ENCODE data around the gene PACRG. TPM values are rescaled to one million over a fixed set of nuclear protein-coding genes. Genes with fewer than 3 reads are reported as not detected.
A peak's percentile ranks its signal among the peaks of the same experiment; 100 is the strongest.

PACRG gene
- total and polyA plus RNA-seq, 2 of the 13 experiments (the other 11 are each of a cell fraction or from before 2014, with no cell fraction given): 0.13 TPM; not detected in 1

- no peak overlapping the region for H3K4me2 ChIP-seq (ENCODE audit: low read depth, low read length)
- no peaks in the 10 kb centered on the region for H3K9me3 ChIP-seq (ENCODE audit: low read length)
- DNase-seq (ENCODE audit: low spot score) (no peak), ATAC-seq (no peak; the same call in 2 of the 3 replicates), FAIRE-seq (no peak)
- BruUV-seq (replicated peaks): no TSS peak
- TF ChIP-seq NAIF1 (CRISPR knock-in tag; IDR thresholded peaks at IDR 0.05; ENCODE audit: borderline replicate concordance) (no peak), FOXO4 (CRISPR knock-in tag; conservative IDR thresholded peaks at IDR 0.05) (0 out of 2 replicates have a peak, but pooled peaks have one; percentile 26)
- POLR2A ChIA-PET: no interaction called here
- H2AFZ ChIP-seq (ENCODE audit: low read length): no peak overlapping the region
- no peak overlapping the region for H3K4me3 ChIP-seq (replicated peaks in 1 of 3; ENCODE audit: insufficient read depth in 1 of 3, low read depth in 2 of 3, low read length in 3 of 3)
- H3K36me3 ChIP-seq (replicated peaks in 1 of 2; ENCODE audit: control insufficient read depth in 1 of 2, insufficient read depth in 2 of 2, low read length in 2 of 2): no peaks in the 10 kb centered on the region
- CTCF ChIA-PET (ENCODE audit: low intra/inter-chr PET ratio, low total read pairs): no interaction called here
- H3K4me1 ChIP-seq (ENCODE audit: insufficient read depth, low read length): no peaks in the 10 kb centered on the region
- intact Hi-C loops (cut with micrococcal nuclease; ENCODE audit: unreplicated experiment): no loop called here
- WGBS (ENCODE audit: low lambda C conversion rate): 64% methylated on average over 26 of the region's 29 CpGs
- H3K27me3 ChIP-seq (ENCODE audit: control insufficient read depth in 1 of 2, insufficient read depth in 2 of 2, low read length in 2 of 2): peaks cover 0 to 24% of the 10 kb centered on the region in 2 experiments; a peak in 2 of 5 replicates
- H3K27ac ChIP-seq (ENCODE audit: extremely low read length, insufficient read depth, low read length): no peak overlapping the region
- no peaks in the 10 kb centered on the region for H3K79me2 ChIP-seq (ENCODE audit: insufficient read depth, low read length)
- no peak overlapping the region for H3K9ac ChIP-seq (ENCODE audit: insufficient read depth, low read depth, low read length)
- H4K20me1 ChIP-seq (ENCODE audit: insufficient read depth, low read length): no peaks in the 10 kb centered on the region
- in situ Hi-C loops (cut with HindIII; ENCODE audit: extremely low pct_ligation_motif_present, low pct_unique_long_range_greater_than_20kb): no loop called here
Measured at GRCh38 chr6:163335671-163336545, 608.1 kb downstream of the PACRG start.

- TF ChIP-seq ZNF616 (CRISPR knock-in tag; IDR thresholded peaks at IDR 0.05; ENCODE audit: low read depth): no peak
- no peak for TF ChIP-seq NR2F6 (IDR thresholded peaks at IDR 0.05)
- no peak for TF ChIP-seq NR2F6 (CRISPR knock-in tag; IDR thresholded peaks at IDR 0.05)
- no peak for TF ChIP-seq BCL3 (CRISPR knock-in tag; IDR thresholded peaks at IDR 0.05)
- no peak for TF ChIP-seq GLMP (CRISPR knock-in tag; IDR thresholded peaks at IDR 0.05; ENCODE audit: borderline replicate concordance)
- TF ChIP-seq KMT2A (CRISPR knock-in tag; IDR thresholded peaks at IDR 0.05): no peak
- TF ChIP-seq GABPA (IDR thresholded peaks at IDR 0.05; ENCODE audit: low read depth, low read length): no peak
- TF ChIP-seq GABPA (CRISPR knock-in tag; IDR thresholded peaks at IDR 0.05; ENCODE audit: low read depth): no peak
- TF ChIP-seq ZEB1 (IDR thresholded peaks at IDR 0.05; ENCODE audit: insufficient replicate concordance, low read depth): no peak
- TF ChIP-seq KLF6 (CRISPR knock-in tag; IDR thresholded peaks at IDR 0.05): no peak
- H3K79me2 ChIP-seq (ENCODE audit: insufficient read depth, low read length): no peaks in the 10 kb centered on the region
- BruUV-seq (replicated peaks): no TSS peak
- intact Hi-C loops (cut with micrococcal nuclease; ENCODE audit: unreplicated experiment): no loop called here
- POLR2A ChIA-PET: no interaction called here
- peaks cover 0 to 22% of the 10 kb centered on the region in 2 experiments; a peak in 2 of 5 replicates for H3K27me3 ChIP-seq (ENCODE audit: control insufficient read depth in 1 of 2, insufficient read depth in 2 of 2, low read length in 2 of 2)
- DNase-seq (ENCODE audit: low spot score) (no peak), ATAC-seq (no peak), FAIRE-seq (no peak)
- no peak overlapping the region for H3K4me3 ChIP-seq (replicated peaks in 1 of 3; ENCODE audit: insufficient read depth in 1 of 3, low read depth in 2 of 3, low read length in 3 of 3)
- H3K27ac ChIP-seq (ENCODE audit: extremely low read length, insufficient read depth, low read length): no peak overlapping the region
- H3K36me3 ChIP-seq (replicated peaks in 1 of 2; ENCODE audit: control insufficient read depth in 1 of 2, insufficient read depth in 2 of 2, low read length in 2 of 2): no peaks in the 10 kb centered on the region
- H3K4me1 ChIP-seq (ENCODE audit: insufficient read depth, low read length): no peaks in the 10 kb centered on the region
- WGBS (ENCODE audit: low lambda C conversion rate): 56% methylated on average over 12 of the region's 12 CpGs
- CTCF ChIA-PET (ENCODE audit: low intra/inter-chr PET ratio, low total read pairs): no interaction called here
- H3K9me3 ChIP-seq (ENCODE audit: low read length): no peaks in the 10 kb centered on the region
- no peak overlapping the region for H3K4me2 ChIP-seq (ENCODE audit: low read depth, low read length)
- H2AFZ ChIP-seq (ENCODE audit: low read length): no peak overlapping the region
- H3K9ac ChIP-seq (ENCODE audit: insufficient read depth, low read depth, low read length): no peak overlapping the region
- H4K20me1 ChIP-seq (ENCODE audit: insufficient read depth, low read length): no peaks in the 10 kb centered on the region
- in situ Hi-C loops (cut with HindIII; ENCODE audit: extremely low pct_ligation_motif_present, low pct_unique_long_range_greater_than_20kb): no loop called here
Measured at GRCh38 chr6:163336961-163337360, 609.2 kb downstream of the PACRG start.
